ENCODE results near the gene AHSP.
"Not testable (repeated sequence)": the region's sequence is repeated elsewhere in the genome, so short reads cannot be mapped to it uniquely, and the experiment has no call there.

AHSP gene

DNA sequence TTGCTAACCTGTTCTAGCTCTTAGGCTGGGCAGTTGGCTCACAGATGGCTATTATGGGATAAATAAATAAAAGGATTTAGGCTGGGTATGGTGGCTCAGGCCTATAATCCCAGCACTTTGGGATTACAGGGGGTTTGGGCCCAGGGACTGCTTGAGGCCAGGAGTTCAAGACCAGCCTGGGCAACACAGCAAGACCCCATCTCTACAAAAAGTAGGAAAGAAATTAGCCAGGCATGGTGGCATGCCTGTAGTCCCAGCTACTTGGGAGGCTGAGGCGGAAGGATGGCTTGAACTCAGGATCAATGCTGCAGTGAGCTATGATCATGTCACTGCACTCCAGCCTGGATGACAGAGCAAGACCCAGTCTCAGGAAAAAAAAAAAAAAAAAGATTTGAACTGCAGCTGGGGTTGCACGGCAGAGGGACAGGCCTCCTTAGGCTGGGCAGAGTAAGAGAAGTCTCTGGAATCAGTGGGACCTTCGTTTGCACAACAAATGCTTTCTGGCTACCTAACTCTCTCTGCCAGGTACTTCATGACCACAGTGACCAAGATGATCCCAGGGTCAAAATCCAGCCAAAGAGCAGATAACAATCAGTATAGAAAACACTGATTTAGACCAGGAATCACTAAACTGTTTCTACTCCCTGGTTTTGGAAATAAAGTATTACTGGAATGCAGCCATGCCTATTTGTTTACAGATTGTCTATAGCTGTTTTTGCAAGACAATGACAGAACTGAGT lies 26.3 kb upstream of the AHSP start:
- DNase-seq: no peak

DNA sequence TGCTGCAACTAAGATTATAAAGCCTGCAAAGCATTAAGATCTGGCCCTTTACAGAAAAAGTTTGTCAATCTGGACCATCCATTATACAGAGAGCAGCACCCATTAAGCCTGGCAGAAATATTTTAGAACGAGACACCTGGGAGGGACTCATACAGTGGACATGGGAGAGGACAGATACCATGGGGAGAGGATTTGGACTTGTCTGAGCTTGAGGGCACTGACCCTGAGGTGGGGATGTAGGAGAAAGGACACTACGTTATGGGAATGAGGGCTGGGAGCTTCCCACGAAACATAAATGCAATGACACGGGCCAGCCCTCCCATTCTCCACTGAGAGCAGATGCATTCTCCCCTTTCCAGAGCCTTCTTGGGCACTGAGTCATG lies 25.7 kb upstream of the AHSP start:
- no peak for DNase-seq

DNA sequence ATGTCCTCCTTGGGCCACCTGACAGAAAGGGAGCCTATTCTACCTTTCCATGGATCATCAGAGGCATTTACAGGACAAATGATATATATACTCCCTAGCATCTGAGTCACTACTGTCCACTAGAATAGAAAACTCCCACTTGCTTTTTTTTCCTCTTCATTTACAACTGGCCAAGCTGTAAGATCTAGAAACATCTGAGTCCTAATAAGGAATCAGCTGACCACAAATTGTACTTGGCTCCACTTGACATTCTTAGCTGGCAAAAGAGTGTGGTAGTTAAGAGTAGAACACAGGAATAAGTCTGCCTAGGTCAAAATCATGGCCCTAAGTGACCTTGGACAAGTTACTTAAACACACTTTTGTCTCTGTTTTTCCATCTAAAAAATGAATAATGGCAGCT lies 24.7 kb upstream of the AHSP start:
- DNase-seq: no peak

DNA sequence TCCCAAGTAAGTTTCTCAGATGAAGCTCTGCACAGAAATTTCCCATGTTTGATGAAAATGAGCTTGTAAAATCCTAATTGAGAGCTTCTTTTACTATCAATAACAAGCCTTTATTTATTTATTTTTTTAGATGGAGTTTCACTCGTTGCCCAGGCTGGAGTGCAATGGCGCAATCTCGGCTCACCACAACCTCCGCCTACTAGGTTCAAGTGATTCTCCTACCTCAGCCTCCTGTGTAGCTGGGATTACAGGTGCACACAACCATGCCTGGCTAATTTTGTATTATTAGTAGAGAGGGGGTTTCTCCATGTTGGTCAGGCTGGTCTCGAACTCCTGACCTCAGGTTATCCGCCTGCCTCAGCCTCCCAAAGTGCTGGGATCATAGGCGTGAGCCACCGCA lies 24.1 kb upstream of the AHSP start:
- DNase-seq: not testable (repeated sequence)

DNA sequence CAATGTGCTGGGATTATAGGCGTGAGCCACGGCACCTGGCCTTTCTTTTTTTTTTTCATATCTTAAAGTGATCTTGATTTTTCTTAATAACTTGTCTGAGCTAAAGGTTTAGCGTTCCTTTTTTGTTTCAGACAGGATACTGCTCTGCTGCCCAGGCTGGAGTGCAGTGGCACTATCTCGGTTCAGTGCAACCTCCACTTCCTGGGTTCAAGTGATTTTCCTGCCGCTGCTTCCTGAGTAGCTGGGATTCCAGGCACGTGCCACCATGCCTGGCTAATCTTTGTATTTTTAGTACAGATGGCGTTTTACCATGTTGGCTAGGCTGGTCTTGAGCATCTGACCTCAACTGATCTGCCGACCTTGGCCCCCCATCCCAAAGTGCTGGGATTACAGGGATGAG lies 23.5 kb upstream of the AHSP start:
- no peak for DNase-seq

DNA sequence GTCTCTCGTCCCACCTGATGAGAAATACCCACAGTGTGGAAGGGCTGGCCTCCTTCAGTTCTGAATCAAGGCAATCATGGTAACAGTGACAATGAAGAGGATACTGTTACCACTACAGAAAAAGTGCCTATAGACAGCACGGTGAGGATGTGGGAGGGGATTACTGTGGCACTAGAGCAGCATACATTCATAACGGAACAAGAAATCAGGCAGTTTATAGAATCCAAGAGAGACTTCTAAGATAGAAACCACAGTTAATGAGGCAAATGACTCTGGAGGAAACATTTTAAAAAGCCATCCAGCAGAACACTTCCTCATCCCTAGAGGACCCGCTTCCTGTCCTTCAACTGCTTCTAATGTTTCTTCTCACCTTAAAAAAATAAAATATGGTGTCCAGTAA lies 22.2 kb upstream of the AHSP start:
- no peak for DNase-seq

DNA sequence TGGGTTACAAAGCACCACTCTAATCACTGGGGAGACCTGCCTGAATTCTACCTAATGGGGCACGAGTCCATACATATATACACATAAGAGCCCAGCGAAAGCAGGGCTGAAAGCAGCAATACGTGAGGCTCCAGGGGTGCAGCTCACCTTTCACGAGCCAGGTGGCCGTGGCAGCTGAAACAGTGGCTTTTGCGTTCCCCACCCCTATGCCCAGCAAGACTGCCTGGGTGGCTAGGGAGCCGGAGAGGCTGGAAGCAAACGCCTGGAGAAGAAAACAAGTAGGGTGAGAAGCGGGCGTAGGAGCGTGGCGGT lies 20.1 kb upstream of the AHSP start:
- DNase-seq: no peak

DNA sequence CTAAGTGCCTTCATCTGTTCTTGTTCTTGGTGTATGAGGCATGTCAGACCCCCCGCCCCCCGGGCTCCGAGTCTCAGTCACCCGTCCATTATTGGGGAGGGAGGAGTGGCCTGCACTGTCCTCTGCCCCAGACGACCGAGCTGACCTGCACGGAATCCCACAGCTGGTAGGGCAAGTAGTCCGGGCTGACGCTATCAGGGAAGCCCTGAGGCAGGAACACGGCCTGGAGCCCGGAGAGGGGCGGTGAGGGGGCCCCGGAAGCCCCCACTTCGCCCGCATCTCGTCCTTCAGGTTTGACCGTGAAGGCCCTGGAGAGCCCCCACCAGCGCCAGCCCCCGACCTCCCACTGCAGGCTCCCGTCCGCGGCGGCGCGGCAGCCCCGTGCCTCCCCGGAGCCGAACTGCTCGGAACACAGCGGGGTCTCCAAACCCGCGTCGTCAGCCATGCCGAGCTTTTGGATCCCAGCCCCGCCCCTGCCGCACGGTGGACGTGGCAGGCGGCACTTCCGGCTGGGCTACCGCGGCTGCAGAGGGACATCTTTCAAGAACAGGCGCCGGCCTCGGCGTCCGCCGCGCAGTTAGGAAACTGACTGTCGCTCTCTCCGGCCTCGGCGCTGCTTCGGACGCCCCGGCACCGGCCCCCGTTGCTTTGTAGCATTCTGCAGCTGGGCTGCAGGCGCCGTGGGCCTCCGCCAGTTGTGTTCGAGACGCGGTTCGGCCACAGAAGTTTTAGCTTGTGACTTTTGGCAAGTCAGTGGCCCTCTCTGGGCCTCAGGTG lies 19.6 kb upstream of the AHSP start, which contains the start of gene RUSF1:
Gene RUSF1 (minus strand): TSS at position 463 of the 777 bp plus-strand sequence. CDS start 18 bp downstream, at position 445.
- DNase-seq: peak; percentile 54

DNA sequence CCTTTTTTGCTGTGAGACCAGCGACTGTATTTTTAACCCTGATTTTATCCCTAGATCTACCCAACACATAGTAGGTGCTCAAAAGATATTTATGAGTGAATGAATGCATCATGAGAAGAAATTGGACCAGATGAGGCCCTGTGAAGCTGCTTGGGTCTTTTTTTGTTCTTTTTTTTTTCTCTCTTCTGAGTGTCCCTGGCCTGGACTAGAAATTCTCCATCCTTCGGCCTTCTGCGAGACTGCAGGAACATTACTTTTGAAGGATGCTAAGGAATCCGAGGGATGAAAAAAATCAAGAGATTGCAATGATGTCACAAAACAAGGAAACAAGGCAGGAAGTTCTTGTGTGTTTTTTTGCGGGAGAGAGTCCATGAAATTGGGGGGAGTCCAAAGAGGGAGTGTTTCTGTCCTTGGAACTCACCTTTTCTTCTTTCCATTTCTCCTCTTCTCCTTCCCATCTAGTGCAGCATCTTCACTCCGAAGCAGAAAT lies 18.9 kb upstream of the AHSP start:
- DNase-seq: no peak

DNA sequence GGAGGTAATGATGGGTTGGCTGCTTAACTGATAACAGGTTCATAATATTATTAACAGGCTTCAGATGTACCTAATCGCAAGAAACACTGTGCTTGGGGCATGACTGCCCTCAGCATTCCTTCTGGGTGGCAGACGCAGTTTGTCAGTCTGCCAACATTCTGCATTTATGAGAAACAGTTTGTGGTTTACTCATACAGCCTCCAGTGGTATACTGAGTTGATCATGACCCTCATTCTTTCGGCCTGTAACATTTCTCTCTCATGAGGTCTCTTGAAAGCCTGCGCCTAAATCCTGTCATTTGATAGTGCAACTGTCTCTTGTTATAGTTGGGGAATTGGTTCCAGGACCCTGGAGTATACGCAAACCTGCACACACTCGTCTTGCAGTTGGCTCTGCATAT lies 14.6 kb upstream of the AHSP start:
- no peak for DNase-seq

DNA sequence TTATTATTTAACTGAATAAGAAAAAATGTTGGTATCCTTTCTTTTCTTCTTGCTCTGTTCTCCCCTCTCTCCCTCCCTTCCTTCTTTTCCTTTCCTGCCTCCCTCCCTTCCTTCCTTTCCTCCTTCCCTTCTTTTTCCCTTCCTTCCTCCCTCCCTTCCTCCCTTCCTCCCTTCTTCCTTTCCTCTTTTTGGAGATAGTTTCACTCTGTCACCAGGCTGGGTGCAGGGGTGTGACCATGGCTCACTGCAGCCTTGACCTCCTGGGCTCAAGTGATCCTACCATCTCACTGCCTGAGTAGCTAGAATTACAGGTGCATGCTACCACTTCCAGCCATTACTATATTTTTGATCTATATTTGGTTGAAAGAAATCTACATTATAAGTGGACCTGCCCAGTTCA lies 13.8 kb upstream of the AHSP start:
- no peak for DNase-seq

DNA sequence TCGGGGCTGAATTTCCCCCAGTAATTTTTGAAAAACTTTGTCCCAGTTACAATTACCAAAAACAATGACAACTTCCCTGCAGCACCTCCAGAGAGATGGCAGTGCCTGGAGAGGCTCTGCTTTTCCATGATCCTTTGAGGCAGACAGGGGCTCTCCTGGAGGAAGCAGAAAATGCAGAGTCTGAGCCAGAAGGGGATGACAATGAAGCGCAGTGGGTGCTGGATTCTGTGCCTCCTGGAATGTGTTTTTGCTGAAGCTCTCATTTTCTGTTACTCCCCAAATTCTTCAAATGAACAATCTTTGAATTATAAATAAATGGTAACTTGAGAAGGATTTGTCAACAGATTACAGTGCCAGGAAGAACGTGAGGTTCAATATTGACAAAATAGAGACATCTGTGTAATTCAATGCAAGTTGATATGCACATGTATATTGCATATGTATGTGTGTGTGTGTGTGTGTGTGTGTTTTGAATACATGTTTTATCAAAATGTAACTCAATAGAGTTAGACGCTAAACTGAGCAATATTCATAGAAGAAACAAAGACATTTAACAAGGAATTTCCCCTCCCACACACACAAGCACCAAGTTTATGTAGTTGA lies 9.8 kb upstream of the AHSP start:
- DNase-seq: no peak

DNA sequence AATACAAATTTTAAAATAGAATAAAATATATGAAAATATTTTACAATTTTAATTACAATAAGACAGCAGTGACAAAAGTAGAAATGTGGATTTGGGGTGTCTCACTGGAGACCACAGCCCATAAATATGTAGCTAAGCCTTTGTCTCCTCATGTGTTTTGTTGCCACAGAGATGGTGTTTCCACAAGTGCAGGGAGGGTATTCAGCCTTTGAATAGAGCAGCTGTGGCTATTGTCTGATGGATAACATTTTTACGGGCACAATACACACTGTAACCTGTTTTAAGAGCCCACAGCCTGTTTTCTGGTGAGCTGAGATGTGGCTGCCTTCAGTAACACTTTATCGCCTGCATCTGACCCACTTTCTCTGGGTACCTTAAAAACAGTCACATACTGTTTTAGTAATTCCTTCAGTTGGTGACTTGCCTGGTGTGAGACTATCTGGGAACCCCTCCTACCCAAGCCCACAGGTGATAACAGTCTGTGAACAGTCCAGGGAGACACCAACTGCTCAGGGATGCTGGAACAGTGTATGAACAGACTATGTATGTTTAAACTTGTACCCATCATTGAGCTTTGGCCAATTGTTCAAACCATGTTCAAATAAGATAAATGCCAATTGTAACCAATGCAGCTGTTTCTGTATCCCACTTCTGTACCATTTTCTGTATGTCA lies 7.8 kb upstream of the AHSP start:
- no peak for DNase-seq

DNA sequence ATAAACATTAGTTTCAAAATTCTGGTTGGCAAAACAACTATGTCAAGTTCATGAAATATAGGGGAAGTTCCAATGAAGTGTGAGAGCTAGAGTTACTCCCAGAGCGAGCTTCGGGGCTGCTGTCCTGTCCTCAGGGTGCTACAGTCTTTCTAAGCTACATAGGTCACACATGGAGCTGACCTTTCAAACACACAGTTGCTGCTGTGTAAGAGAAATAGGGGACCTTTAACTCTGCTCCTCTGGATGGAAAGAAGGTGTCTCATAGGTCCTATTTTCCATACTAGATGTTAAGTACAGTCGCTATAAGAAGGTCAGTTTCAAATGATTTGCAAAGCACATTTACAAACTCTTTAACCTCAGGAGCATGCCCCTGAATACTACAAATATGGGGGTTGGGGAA lies 6.3 kb upstream of the AHSP start:
- no peak for DNase-seq

DNA sequence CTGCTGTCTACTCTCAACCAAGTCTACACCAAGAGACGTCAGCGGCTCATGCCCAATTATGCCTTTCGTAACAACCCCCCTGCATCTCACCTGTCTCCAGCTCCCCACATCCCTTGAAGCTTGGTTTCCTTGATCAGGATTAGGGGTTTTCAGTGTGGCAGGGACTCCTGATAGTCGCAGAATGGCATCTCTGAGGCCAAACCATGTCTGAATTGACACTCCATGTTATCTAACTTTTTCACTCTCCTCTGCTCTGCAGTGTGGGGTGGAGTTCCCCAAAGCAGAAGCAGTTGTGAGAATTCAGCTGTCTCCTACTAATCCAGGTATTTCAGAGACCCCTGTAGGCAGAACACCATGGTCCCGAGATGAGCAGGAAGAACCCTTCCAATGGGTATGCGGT lies 5.6 kb upstream of the AHSP start:
- no peak for DNase-seq

DNA sequence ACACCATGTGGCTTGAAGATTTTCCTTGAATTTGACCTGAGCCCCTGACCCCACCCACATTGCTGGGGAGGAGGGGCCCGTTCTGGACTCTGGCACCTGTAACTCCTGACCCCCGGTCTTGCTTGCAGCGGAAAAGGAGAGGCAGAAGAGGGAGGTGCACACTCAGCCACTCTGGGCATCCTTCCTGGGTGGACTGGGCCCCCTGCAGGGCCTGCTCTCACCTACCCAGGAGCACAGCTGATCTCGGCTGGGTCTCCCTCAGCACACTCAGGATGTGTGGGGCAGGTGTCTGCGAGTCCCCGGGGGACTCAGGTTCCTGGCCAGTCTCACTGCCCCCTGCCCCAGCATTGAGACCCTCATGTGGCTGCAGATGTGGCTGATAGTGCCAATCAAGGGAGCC lies 3.9 kb upstream of the AHSP start:
- not testable (repeated sequence) for DNase-seq

DNA sequence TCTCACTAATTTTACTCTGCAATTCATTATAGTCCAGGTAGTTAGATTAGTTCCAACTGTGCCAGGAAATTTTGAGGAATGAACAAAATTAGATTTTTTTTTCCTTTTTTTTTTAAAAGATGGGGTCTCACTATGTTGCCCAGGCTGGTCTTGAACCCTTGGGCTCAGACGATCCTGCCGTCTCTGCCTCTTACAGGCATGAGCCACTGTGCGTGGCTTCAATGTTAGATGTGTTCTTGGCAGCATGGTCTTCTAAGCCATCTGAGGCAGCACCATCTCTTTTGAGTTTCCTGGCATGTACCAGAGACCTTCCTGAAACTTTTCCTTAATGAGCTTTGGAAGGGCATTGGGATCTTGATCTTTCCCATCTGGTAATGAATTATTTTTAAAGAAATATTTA lies 2.6 kb upstream of the AHSP start:
- no peak for DNase-seq

DNA sequence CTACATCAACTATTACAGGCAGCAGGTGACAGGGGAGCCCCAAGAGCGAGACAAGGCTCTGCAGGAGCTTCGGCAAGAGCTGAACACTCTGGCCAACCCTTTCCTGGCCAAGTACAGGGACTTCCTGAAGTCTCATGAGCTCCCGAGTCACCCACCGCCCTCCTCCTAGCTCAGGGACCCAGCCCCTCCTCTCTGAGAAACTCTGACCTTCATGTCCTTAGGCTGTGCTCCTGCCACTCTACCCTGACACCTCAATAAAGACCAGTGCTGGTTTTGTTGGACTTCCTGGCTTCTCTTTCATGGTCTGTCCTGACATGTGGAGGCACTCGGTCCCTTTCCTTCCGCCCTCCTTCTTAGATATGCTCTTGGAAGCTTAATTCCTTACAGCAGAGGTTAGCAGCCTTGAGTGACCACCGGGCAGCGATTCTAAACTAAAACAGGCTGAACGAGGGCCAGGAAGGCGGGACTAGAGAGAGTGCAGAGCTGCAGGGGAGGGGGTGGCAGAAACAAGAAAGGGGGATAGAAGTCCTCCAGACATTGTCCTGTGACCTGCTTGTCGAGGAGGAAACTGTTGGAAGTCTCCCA lies 915 bp downstream of the AHSP start:
- no peak for DNase-seq

DNA sequence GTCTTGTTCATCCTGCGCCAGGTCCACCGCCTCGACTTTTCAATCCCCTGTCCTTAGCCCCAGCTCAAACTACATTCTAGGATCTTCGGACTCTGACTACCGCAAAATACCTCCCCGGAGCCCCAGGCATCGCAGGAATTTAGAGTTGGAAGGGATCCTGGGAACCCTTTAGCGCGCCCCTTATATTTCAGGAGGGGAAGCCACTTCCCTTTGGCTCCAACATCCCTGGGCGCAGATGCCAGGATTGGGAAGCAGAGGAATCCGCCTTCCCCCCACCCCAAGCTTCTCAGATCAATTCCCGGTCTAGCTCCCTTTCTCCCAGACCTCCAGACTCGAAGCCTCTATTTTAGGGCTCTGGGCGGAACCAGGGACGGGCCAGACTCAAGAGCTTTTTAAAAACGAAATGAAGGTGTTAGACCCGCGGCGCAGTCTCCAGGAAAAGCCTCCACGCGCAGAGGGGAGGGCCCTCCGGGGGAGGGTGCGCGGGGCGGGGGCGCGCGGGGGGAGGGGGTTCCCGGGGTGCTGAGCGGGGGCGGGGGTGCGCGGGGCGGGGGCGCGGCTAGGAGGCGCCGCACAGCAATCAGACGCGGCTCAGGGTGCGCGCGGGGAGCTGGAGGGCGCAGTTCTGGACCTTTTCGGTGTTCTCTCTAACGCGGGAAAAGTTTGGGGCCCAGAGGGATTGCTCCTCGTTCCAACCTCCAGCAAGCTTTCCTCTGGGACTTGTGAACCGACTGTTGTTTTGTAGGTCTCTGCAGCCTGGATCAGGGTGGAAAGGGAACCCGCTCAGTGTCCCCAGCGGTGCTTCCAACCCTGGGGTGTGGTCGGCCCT lies 1.6 kb downstream of the AHSP start:
- DNase-seq: no peak

DNA sequence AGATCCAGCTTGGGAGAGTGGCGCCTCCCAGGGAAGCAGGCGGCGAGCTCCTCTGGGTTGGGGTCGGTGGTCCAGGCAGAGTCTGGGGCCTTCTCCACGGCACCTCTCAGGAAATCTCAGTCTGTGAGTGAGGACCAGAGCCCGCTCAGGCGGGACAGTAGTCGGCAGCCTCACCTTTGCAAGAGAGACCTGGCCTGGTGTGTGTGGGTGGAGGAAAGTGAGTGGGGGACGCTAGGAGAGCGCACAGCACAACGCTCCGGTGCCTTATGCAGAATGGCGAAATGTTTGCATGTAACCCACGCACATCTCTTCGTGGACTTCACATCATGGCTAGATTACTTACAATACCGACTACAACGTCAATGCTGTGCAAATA lies 2.2 kb downstream of the AHSP start:
- no peak for DNase-seq

DNA sequence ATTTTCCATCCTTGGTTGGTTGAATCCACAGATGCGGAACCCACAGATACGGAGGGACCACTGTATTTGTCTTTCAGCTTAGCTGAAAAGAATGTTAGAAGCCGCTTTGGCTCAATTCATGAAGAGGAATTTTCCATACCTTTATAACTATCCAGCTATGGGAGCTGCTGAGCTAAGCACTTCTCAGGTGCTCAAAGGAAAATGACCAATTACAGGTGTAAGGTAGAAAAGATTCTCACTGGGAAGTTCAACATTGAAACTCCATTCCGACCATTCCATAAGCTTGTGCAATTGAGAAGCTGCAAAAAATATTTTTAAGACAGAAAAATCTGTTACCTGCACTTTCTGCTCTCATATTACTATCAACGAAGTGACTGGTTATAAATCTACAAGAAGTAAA lies 2.7 kb downstream of the AHSP start:
- DNase-seq: no peak

DNA sequence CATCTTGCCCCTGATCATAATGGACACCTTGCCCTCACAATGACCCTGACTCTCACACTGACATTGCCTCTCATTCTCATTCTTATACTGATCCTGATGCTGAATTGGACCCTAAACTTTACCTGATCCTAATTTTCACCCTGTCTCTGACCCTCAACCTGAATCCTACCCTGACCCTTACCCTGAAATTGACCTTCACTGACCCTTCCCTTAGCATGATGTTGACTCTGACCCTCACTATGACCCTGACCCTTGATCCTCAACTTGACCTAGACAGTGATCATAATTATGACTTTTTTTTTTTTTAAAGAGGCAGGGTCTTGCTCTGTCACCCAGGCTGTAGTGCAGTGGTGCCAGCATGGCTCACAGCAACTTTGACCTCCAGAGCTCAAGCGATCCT lies 3.4 kb downstream of the AHSP start:
- no peak for DNase-seq
